Middle frontal gyrus (tissue), 1 donor: ENCODE data around the gene DCDC2.
"Not testable (repeated sequence)": the region's sequence is repeated elsewhere in the genome, so short reads cannot be mapped to it uniquely, and the experiment has no call there.

Experiments used
- DNase-seq: peaks from one replicate; pipeline ENCODE4 v3.0.0-alpha.2; 2015; ENCODE audit warnings: low spot score; ENCODE audit errors: extremely low spot score

DCDC2 gene

GRCh38 chr6:24381476-24382219 is 23.8 kb upstream of the DCDC2 start:
- DNase-seq, result no peak

- no peak for DNase-seq
These were observed 20.7 kb upstream of the DCDC2 start for GRCh38 chr6:24378473-24379097.

GRCh38 chr6:24376871-24377270 is 19.0 kb upstream of the DCDC2 start:
- DNase-seq, result no peak

- DNase-seq, result no peak
These were observed 16.8 kb upstream of the DCDC2 start for GRCh38 chr6:24374612-24375011.

GRCh38 chr6:24365103-24365633 is 7.3 kb upstream of the DCDC2 start:
- DNase-seq, result not testable (repeated sequence)

GRCh38 chr6:24362363-24362762 is 4.5 kb upstream of the DCDC2 start:
- DNase-seq, result not testable (repeated sequence)

GRCh38 chr6:24359640-24360454 is 2.0 kb upstream of the DCDC2 start:
- DNase-seq, result peak; percentile 50

DNA sequence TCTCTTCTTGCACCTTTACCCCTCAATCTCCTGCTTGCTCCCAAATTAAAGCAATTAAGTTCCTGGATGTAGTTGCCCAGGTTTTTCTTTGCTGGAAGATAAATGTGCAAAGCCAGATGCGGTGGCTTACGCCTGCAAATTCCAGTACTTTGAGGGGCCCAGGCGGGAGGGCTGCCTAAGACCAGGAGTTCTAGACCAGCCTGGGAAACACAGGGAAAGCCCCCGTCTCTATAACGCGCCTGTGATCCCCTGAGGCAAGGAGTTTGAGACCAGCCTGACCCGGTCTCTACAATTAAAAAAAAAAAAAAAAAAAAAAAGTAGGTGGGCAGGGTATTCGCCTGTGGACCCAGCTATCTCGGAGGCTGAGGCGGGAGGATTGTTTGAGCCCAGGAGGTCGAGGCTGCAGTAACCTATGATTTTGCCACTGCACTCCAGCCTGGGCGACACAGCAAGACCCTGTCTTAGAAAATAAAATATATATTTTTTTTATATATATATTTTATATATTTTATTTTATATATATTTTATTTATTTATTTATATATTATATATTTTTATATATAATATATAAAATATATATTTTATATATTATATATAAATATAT is 461 bp upstream of the DCDC2 start:
- DNase-seq, result no peak

DNA sequence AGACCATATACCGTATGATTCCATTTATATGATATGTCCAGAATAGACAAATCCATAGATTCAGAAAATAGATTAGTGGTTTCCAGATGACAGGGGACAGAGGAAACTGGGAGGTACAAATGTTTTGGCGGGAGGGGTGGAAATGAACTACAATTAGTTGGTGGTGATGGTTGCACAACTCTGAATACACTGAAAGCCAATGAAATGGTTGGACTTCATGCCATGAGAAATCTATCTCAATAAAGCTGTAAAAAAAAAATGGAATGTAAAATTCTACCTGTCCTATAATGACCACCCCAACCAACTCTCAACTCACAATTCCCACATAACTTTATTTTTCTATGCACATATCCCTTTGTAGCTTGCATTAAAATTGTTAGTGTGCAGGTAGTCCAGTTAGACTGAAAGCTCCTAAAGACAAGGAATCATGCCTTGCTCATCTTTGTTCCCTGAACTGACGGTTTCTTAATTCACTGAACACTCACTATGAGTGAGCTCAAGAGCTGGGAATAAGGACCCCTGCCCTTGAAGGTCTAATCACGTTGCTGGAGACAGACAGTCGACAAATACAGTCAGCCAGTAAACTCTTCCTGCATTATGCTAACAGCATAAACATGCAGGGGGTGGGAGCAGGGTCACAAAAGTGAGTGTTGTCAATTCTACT is 1.4 kb downstream of the DCDC2 start:
- DNase-seq, result no peak

GRCh38 chr6:24355393-24355792 is 2.5 kb downstream of the DCDC2 start:
- DNase-seq, result no peak

DNA sequence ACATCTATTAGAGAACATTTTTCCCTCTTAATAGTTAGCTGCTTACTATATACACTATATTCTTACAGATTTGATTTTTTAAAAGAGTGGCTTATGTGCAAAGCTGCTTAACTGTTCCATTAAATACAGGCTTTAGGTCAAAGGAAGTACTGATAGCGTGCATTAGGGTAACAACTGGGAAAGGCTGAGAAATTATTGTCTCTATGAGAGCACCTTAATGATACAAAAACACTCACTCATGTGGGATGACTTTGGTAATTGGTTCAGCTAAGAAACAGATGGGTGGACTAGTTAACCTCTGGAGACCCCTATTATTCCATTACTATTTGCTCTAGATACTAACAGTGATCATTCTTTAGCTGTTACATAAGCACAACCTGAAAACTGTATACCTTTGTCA is 4.0 kb downstream of the DCDC2 start:
- no peak for DNase-seq

GRCh38 chr6:24352434-24352833 is 5.4 kb downstream of the DCDC2 start:
- no peak for DNase-seq

- no peak for DNase-seq
These were observed 12.9 kb downstream of the DCDC2 start for GRCh38 chr6:24344976-24345375.

DNA sequence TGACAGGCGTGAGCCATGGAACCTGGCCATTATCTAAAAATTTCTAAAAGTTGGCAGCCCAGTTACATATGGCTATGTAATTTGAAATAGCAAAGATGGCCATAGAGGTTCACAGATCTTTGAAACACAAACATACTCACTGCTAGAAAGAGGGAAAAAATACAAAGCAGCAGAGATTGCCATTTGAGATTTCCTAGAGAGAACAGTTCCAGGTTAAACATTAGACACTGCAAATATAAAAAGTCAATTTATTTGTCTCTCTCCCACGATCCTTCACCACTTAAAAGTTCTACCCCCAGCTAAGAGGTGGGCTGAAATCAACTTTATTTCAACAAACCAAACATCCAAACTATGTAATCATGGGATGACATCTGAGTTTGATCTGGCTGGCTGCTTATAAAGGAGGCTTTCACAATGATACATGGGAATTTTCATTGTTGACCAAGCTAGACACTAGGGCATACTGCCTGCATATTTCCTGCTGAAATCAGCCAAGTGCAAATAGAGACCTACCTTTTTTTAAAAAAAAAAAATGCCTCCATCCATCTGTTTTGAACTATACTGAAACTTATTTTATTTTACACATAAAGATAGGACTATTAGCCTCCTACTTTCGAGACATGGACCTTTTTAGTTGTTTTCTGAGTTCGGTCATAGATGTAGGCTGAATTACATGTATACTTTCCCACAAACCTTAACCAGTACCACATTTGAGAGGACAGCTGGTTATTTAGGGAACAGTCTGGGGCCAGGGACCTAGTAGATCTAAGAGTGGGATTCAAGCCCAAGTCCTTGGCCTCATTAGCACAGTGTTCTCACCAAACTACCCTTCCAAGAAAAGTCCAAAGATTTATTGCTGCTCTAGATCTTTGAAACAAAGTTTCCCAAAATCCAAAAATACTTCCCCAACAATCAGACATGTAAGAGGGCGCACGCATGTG is 16.6 kb downstream of the DCDC2 start:
- no peak for DNase-seq

DNA sequence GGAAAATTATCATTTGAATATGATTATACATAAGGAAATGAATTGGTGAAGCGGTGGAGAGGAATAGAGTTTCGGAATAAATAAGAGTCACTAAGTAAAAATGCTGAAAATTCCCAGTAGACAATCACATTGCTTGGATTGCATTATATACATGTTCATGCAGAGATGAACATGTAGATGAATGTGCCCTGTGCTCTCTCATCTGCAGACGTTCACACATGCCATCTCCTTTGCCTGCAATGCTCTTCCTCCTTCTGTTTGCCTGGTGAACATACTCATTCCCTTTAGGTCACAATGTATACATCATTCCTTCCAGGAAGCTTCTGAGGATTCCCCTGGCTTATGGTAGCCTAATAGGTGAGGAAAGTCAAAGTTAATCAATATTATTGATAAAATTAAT is 17.9 kb downstream of the DCDC2 start:
- DNase-seq, result no peak

GRCh38 chr6:24334285-24334684 is 23.6 kb downstream of the DCDC2 start:
- no peak for DNase-seq

DNA sequence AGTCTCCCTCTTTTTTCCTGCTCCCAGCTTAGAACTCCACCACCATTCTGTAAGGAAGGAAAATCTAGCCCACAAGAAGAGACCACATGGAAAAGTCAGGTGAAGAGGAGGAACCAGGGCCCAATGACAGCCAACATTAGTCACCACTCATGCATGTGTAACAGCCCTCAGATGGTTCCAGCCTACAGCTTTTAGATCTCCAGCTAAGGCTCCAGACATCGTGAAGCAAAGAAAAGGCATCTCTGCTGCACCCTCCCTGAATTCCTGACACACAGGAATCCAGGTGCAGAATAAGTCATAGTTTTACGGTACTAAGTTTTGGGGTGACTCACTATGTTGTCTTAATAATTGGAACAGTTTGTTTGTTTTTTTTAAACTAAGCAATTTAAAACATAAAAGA is 25.5 kb downstream of the DCDC2 start:
- no peak for DNase-seq

- DNase-seq, result no peak
These were observed 27.6 kb downstream of the DCDC2 start for GRCh38 chr6:24330137-24330732.

- no peak for DNase-seq
These were observed 28.4 kb downstream of the DCDC2 start for GRCh38 chr6:24329451-24329850.

DNA sequence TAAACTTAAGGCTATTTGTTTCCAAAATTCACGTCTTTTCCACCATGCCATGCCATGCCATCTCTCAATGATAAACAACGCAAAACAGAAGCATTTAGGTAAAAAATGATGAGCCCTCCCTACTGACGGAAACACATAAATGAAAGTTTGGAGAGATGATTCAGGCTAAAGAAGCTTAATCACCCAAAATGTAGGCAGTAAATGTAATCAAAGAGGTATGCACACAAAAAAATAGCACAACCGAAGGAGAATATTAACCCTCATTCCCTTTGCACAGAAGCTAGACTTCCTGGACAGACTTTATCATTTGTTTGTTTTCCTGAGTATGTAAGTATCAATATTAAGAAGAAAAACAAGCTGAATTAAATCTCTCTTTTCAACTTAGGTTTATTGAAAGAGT is 28.8 kb downstream of the DCDC2 start:
- DNase-seq, result no peak
